SH-SY5Y (cell line): ENCODE data around the gene TLE2.

ENCODE experiments used
- GATA2 ChIP-seq: IDR thresholded peaks from 2 replicates; pipeline ENCODE4 v1.6.1; 2011; ENCODE audit warnings: mild to moderate bottlenecking, low read depth, low read length
- GATA3 ChIP-seq: IDR thresholded peaks from 2 replicates; pipeline ENCODE4 v1.6.1; 2011; ENCODE audit warnings: low read depth, mild to moderate bottlenecking, low read length, moderate library complexity

DNA sequence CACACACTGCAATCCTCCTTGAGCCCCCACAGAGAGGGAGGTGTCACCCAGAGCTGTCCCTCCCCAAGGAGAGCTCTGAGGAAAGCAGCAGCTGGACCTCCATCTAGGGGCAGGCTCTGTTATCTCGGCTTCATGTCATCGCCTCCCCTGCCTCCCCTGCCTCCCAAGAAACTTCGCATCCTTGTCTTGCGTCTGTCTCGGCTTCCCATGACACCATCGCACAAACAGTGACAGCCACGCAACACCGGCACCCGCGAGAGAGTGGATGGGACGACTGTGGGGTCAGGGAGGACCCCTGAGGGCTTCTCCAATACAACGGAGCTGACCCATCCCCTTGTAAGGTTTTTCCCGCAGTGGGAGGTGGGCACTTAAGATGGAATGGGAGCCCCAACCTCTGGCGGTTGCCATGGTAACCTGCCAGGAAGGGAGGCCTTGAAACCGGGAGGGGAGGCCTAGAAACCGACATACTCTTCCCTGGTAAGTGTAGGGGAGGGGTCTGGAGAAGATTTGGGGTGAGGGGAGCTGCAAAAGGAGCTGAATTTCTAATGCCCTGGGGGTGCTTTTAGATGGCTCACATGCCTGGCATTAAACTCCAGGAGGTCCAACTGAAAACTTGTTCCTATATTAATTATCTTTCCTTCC lies 16.3 kb downstream of the TLE2 start:
- no peak for TF ChIP-seq GATA2
- TF ChIP-seq GATA3: no peak
